ENCODE results near the gene F13A1. TPM values are rescaled to one million over a fixed set of nuclear protein-coding genes. Genes with fewer than 3 reads are reported as not detected.

F13A1 gene
- total and polyA plus RNA-seq, 2 of the 8 experiments (the other 6 are each of a cell fraction or from before 2014, with no cell fraction given), result 0.57 to 1.5 TPM

GRCh38 chr6:6239598-6240581 is 80.6 kb downstream of the F13A1 start:
- Histone ChIP-seq H3K9me3 (ENCODE audit: insufficient read depth in 2 of 2, low read depth in 1 of 2, low read length in 1 of 2) (no peaks in the 10 kb centered on the region), H2AFZ (ENCODE audit: low read length) (no peak overlapping the region), H3K27ac (ENCODE audit: low read depth, low read length) (no peak overlapping the region), H2BK120ac (replicated peaks; ENCODE audit: low read depth, low read length) (no peak overlapping the region), H3K4ac (replicated peaks; ENCODE audit: insufficient read length, low read depth, low read length) (no peak overlapping the region), H4K91ac (replicated peaks; ENCODE audit: insufficient read length, low read length) (no peak overlapping the region), H4K8ac (ENCODE audit: extremely low read depth, insufficient read depth, low read length) (no peak overlapping the region), H2BK12ac (ENCODE audit: low read depth, low read length) (no peak overlapping the region), H4K5ac (ENCODE audit: insufficient read length, low read depth, low read length) (no peak overlapping the region), H3K4me1 (replicated peaks in 1 of 4; ENCODE audit: control insufficient read depth in 3 of 4, insufficient read depth in 4 of 4, low read length in 3 of 4) (no peaks in the 10 kb centered on the region), H2BK5ac (ENCODE audit: low read depth, low read length) (no peak overlapping the region), H3K27me3 (replicated peaks in 1 of 4; ENCODE audit: control insufficient read depth in 3 of 4, extremely low read depth in 1 of 4, insufficient read depth in 3 of 4, low read length in 3 of 4) (peaks cover 0 to 1% (median 0%) of the 10 kb centered on the region in 4 experiments; a peak in 1 of 7 replicates), H3K9ac (replicated peaks in 1 of 4; ENCODE audit: extremely low read depth in 1 of 4, low read depth in 3 of 4, low read length in 3 of 4) (no peak overlapping the region), H3K23ac (ENCODE audit: insufficient read length) (no peak overlapping the region), H3K4me2 (ENCODE audit: insufficient read depth in 1 of 2, low read depth in 2 of 2, low read length in 2 of 2) (no peak overlapping the region), H2BK15ac (ENCODE audit: low read length) (no peak overlapping the region), H3K14ac (ENCODE audit: insufficient read length) (no peak overlapping the region), H3K4me3 (ENCODE audit: extremely low read depth in 1 of 4, insufficient read depth in 2 of 4, low read depth in 3 of 4, low read length in 4 of 4) (no peak overlapping the region), H2AK5ac (ENCODE audit: low read depth, low read length) (no peak overlapping the region), H2BK20ac (ENCODE audit: low read length) (no peak overlapping the region), H3K79me2 (ENCODE audit: control insufficient read depth in 1 of 2, insufficient read depth in 2 of 2, low read length in 2 of 2) (no peaks in the 10 kb centered on the region), H3K56ac (replicated peaks; ENCODE audit: insufficient read length, low read depth, low read length) (no peak overlapping the region), H3K36me3 (ENCODE audit: control insufficient read depth in 2 of 4, insufficient read depth in 4 of 4, low read length in 3 of 4) (no peaks in the 10 kb centered on the region), H3K79me1 (ENCODE audit: low read depth, low read length) (no peaks in the 10 kb centered on the region), H3K18ac (ENCODE audit: extremely low read depth, low read length) (no peak overlapping the region), H4K20me1 (replicated peaks in 1 of 2; ENCODE audit: control insufficient read depth in 1 of 2, insufficient read depth in 2 of 2, low read length in 2 of 2) (peaks cover 0 to 3% of the 10 kb centered on the region in 2 experiments), H3K23me2 (ENCODE audit: low read depth, low read length) (peaks cover 4% of the 10 kb centered on the region; the same call in 1 of the 2 replicates)
- POLR2A ChIA-PET (ENCODE audit: partially characterized antibody), result no interaction called here
- 84% methylated on average over 5 of the region's 5 CpGs; no CpG with 5 or more reads in 1 of the 2 experiments for WGBS, 2 experiments (ENCODE audit: extremely low coverage in 1 of 2, insufficient coverage in 1 of 2, insufficient read length in 1 of 2, insufficient replicate concordance in 2 of 2, low coverage in 1 of 2, low lambda C conversion rate in 2 of 2, missing lambda C conversion rate in 1 of 2)
- CTCF ChIA-PET (ENCODE audit: partially characterized antibody), result interaction anchor here (1.0 to 2.6 kb wide), 3 partner anchors 13 to 18 kb away, joined by 4 to 13 read pairs (median 4); no protein-coding TSS in a partner anchor
- FAIRE-seq (no peak), DNase-seq (ENCODE audit: low read depth in 1 of 2, low spot score in 2 of 2) (no peak)
- no peak for TF ChIP-seq POLR2AphosphoS5 (IDR thresholded peaks at IDR 0.05; ENCODE audit: low read depth, low read length)
- TF ChIP-seq FOSL1 (IDR thresholded peaks at IDR 0.05; ENCODE audit: insufficient read depth, low read depth, low read length), result no peak
- TF ChIP-seq SIRT6 (IDR thresholded peaks at IDR 0.05; ENCODE audit: low read length), result no peak
- TF ChIP-seq SP4 (IDR thresholded peaks at IDR 0.05; ENCODE audit: low read length), result no peak
- TF ChIP-seq, protein P1, sequence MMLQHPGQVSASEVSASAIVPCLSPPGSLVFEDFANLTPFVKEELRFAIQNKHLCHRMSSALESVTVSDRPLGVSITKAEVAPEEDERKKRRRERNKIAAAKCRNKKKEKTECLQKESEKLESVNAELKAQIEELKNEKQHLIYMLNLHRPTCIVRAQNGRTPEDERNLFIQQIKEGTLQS (IDR thresholded peaks at IDR 0.05; ENCODE audit: insufficient read depth, low read depth, low read length), result no peak
- TF ChIP-seq, protein P2, sequence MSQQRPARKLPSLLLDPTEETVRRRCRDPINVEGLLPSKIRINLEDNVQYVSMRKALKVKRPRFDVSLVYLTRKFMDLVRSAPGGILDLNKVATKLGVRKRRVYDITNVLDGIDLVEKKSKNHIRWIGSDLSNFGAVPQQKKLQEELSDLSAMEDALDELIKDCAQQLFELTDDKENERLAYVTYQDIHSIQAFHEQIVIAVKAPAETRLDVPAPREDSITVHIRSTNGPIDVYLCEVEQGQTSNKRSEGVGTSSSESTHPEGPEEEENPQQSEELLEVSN (IDR thresholded peaks at IDR 0.05), result no peak
- TF ChIP-seq, protein P3, sequence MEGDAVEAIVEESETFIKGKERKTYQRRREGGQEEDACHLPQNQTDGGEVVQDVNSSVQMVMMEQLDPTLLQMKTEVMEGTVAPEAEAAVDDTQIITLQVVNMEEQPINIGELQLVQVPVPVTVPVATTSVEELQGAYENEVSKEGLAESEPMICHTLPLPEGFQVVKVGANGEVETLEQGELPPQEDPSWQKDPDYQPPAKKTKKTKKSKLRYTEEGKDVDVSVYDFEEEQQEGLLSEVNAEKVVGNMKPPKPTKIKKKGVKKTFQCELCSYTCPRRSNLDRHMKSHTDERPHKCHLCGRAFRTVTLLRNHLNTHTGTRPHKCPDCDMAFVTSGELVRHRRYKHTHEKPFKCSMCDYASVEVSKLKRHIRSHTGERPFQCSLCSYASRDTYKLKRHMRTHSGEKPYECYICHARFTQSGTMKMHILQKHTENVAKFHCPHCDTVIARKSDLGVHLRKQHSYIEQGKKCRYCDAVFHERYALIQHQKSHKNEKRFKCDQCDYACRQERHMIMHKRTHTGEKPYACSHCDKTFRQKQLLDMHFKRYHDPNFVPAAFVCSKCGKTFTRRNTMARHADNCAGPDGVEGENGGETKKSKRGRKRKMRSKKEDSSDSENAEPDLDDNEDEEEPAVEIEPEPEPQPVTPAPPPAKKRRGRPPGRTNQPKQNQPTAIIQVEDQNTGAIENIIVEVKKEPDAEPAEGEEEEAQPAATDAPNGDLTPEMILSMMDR (IDR thresholded peaks at IDR 0.05; ENCODE audit: control extremely low read depth in 1 of 3, insufficient read depth in 1 of 3, low read depth in 1 of 3, low read length in 3 of 3), result no peak
- TF ChIP-seq JUND (IDR thresholded peaks at IDR 0.05; ENCODE audit: low read length), result no peak

Measured in H1 (cell line).